Measurements from ENCODE around the gene OSBPL2. TPM values are rescaled to one million over a fixed set of nuclear protein-coding genes. Genes with fewer than 3 reads are reported as not detected.

The OSBPL2 gene
- total RNA-seq, 1 donor from 2014 or later = 25.8 TPM

DNA sequence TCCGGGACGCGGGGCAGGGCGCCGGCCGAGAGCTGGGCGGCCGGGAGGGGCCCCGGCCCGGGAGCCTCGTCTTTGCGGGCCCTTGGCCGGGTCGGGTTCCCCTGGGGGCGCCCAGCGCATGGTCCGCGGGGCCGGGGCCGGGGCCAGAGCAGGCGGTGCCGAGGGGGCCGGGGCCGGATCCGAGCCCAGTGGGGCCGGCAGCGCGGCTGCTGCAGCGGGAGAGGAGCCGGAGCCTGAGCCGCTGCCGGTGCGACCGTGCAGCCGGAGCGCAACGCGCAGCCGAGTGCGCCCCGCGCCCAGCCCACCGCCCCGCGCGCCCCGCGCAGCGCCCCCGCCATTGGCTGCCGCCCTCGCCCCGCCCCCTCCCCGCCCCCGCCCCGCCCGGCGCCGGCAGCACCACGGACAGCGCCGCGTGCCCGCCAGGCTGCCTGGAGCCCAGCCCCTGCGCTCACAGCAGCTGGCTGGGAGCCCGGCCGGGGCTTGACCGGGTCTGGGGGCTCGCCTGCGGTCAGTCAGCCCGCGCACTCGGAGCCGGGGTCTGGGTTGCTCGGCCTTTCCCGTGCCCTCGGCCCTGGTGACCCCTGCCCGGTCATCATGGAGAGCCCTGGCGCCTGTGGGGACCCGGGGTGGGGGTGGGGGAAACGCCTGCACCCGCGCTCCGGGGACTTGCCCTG, 18.2 kb upstream of the OSBPL2 start, which contains the start of gene HRH3:
TSS of gene HRH3 (minus strand) at position 287 of the 674 bp plus-strand sequence. CDS start 308 bp downstream, outside the sequence.
- no peak for DNase-seq (ENCODE audit: extremely low read depth, low read depth, low spot score)

DNA sequence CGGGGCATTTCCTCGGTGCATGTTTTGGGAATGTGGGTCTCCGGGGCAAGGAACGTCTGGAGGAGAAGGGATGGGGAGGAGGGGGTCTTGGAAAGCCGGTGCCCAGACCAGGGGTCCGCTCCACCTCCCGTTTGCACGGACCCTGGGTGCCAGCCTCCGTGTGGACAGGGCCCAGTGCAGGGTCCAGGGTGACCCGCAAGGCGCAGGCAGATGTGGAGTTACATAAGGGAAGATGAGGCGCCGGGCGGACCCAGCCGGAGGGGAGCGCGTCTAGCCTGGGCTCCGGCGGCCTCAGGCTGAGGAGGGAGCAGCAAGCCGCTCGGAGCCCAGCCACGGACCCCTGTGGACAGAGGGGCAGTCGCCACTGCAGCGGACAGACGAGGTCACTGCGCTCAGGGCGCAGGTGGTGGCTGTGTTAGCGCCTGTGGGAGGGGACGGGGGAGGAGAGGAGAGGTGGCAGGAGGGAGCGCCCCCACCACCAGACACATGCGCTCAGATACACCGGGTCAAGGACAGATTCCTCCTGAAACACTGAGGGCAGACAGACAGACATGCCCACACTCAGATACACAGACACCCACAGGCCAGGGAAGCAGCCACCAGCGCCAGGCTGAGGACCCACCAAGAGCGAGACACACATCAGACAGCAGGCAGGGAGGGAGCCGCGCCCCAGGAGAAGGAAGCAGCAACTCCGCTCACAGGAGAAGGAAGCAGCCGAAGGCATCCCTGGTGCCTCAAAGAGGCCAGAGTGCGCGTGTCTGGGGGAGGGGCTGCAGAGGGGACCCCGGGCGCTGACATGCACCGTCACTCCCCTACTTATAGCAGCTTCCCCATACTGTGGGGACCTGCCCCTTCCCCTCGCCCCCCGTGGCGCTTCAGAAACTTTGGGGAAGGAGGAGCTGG, 17.4 kb upstream of the OSBPL2 start:
- DNase-seq (ENCODE audit: extremely low read depth, low read depth, low spot score) = no peak

DNA sequence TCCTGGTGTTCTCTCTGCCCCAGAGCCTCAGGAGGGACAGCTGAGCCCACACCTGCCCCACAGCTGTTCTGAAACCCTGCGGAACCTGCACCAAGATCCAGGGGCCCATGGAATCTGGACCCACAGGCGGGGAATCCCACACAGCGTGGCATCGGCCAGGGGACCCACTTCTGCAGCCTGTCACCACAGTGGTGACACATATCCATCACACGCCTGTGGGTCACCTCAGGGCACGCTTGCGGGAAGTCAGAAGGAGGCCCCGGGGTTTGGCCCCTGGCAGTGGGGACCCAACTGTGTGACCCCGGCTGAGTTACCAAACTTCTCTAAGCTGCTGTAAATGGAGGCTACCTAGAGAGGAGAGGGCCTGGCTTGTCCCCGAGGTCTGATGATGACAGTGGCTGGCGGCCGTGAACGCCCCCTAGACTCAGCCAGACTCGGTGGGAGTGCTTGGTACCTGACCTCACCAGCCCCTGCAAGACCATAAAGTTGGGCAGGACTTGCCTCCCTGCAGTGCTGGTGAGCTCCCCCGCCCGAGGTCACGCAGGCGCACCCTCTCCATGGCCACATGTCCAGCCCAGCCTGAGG, 16.0 kb upstream of the OSBPL2 start:
- no peak for DNase-seq (ENCODE audit: extremely low read depth, low read depth, low spot score)

DNA sequence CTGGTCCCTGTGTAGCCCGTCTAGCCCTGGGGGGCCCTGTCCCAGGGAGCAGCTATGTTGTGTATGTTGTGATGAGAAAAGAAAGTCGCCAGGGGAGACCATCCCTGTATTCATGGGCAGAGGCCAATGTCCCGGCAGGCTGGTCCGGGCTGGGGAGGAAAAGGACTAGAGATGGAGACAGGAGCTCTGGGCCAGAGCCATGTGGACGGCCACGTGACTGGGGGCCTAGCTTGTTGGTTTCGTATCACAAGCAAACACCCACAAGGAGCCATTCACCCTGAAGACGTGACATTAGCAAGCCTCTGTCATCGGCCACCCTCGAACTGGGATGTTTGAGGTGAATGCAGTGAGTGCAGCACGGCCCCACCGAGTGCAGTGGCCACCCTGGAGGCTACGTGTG, 15.3 kb upstream of the OSBPL2 start:
- DNase-seq (ENCODE audit: extremely low read depth, low read depth, low spot score) = no peak

DNA sequence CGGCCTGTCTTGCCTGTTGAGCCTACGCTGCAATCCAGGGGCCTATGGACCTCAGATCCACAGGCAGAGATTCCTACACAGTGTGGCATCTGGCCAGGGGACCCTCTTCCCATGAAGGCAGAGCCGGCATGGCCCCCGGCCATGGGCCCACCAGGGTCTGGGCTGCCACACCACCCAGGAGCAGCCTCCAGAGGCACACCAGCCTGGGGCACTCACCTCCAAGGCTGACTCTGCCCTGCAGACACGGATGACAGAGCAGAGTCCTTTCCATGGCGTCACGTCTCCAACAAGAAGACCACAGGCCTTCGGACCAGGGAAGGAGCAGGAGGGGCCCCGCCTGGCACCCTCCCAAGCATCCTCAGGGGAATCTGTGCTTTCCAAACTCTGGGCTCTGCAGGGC, 14.8 kb upstream of the OSBPL2 start:
- no peak for DNase-seq (ENCODE audit: extremely low read depth, low read depth, low spot score)

DNA sequence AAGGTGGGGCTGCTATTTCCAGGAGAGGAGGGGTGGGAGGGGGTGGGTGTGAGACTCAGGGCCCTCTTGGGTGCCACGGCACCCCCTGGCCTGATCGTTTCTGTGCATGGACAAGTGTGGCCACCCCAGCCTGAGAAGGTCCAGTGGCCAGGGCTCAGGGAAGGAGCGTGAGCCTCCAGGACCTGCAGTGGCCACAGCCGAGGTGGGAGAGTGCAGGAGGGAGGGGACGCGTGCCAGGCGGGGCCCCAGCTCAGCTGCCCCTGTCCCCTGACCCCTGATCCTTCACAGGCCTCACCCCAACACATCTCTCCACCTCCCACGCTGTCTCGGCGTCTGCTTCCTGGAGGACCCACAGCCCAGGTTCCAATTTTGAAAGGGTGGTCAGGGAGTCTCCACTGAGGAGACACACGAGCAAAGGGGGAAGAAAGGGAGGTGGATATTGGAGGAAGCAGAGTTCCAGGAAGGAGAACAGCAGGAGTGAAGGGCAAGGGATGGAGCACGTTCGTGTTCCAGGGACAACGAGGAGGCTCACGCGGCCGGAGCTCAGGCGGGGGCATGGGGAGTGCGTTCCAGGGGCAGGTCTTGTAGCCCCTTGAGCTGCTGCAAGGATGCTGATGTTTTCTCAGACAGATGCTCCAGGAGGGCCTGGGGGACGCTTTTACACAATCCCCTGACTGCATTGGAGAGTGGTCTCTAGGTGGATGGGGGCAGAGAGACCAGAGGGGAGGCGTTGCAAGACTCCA, 14.0 kb upstream of the OSBPL2 start:
- no peak for DNase-seq (ENCODE audit: extremely low read depth, low read depth, low spot score)

DNA sequence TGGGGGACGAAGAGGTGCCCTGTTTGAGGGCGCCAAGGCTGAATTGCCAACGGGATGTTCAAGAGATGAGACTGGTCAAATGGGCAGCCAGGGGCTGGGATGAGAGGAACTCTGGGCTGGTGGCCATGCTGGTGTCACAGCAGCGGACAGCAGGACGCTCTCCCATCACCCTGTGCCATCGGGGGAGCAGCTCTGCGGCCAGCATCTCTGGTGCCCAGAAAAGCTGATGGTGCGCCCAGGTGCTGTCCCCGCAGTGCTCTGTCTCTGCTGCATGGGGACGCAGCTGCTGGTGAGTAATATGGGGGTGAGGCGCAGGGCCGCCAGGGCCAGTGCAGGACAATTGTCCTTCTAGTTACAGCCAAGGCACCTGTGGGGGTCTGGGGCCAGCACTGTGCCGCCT, 13.3 kb upstream of the OSBPL2 start:
- DNase-seq (ENCODE audit: extremely low read depth, low read depth, low spot score) = no peak

DNA sequence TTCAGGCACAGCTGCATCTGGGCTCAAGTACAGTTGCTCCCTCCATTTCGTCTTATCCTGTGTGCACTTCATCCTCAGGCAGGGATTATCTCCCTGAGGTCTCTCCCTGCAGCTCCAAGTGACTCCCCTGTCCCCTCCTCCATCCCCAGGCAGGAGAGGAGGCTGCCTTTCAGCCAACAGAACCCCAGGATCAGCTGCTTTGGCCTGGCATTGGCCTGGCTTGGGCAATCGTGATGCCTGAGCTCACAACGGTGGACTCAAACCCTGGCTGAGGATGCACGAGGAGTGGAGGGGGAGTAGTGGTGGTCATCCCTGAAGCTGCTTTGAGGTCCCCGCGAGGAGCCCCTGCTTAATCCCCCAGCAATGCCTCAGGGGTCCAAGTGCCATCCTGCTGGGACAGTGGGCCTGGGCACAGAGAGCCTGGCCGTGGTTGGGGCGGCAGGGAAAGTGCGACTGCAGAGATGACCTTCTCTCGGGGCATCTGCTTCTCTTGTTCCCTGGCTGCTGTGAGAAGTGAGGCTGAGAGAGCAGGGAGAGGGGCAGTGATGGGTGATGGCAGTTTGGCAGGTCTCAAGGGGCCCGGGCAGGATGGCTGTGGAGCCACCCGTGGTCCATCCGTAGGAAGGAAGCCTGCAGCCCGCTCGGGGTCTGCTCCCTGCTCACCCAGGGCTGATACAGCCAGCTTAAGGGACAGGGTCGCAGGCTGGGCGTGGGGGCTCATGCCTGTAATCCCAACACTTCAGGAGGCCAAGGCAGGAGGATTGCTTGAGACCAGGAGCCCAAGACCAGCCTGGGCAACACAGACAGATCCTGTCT, 12.3 kb upstream of the OSBPL2 start:
- no peak for DNase-seq (ENCODE audit: extremely low read depth, low read depth, low spot score)

DNA sequence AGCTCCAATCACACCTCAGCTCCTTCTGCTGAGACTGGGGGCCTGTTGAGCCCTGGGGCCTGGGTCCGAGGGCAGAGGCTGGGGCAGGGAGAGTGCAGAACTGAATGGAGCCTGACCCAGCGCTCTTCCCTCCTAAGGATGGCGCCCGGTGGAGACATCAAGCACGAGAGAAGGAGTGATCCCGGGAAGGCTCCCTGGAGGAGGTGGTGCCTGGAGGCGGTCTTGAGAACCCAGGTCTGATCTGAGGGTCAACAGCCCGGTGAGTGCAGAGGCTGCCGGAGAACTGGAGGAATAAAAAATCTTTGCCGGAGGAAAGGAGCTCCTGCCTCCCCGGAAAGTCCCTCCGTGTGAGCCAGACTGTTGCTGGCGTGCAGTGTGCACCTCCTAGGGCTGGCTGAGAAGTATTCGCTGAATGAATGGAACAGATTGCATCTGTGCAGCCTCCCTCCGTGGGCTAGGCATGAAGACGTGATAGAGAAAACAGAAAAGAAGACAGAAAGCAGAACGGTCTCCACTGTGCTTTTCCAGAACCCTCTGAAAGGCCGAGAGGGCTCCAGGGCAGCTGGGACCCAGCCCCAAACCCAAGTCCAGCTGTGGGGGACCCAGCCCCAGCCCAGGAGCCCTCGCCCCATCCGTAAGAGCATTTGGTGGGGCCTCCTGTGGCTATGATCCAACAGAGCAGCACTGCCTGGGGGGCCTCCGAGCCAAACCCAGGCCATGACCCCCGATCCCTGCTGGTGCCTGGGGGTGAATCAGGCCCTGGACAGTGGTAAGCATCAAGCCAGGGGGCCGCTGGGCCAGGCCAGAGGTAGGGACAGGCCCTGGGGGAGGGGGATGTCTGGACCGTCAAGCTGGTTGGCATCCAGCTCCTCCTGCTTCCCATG, 11.4 kb upstream of the OSBPL2 start:
- no peak for DNase-seq (ENCODE audit: extremely low read depth, low read depth, low spot score)

DNA sequence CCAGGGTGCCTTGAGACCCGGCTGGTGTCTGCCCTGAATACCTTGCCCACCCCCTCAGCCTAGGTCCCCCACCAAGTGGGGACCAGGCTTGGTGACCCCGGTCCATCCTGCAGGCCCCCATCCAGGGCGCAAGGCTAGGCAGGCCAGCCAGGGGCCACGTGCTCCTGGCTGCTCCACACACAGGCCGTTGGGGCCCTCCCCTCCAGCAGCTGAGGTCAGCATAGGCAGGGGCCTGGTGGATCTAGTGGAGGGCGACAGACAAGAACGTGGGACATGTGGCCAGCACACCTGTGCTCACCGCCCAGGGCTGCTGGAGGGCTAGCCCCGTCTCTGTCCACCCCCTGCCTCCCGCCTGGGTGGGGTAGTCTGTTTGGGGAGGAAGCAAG, 10.7 kb upstream of the OSBPL2 start:
- DNase-seq (ENCODE audit: extremely low read depth, low read depth, low spot score) = no peak

DNA sequence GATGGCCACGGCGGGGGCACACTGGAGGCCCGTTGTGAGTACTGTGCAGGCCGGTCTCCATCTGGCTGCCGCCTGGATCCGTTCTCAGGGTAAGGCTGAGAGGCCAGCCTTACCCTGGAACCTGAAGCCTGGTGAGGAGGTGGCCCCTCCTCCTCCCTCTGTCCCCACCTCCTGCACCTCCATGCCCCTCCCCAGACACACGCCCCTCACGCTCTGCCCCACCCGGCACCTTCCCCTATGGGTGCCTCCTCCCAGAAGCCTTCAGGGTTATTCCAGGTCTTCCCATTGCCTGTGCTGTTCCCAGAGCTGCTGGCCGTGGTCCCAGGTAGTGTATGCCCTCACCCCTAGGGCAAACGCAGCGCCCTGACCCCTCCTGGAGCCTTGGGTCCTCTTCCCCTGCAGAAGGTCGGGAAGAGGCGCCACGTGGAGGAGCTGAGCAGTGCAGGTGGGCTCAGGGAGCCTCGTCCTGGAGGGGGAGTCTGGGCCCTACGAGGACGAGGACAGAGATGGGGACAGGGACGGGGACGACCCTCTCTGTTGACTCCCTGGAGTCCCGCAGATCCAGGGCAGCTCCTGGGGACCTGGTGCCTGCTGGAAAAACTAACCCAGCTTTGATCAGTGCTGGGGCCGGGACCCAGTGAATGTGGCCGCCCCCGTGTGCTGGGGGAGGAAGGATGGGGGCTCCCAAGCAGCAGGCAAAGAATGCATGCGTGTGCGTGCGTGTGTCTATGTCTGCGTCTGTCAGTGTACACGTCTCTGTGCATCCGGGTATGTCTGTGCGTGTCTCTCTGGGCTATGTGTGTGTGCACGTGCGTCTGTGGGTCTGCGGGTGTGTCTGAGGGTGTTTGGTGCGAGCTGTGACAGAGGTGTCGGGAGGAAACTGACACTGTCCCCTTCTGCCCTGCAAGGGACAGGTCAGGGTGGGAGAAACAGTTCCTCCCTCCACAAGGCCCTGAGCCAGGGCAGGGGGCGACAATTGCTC, 10.1 kb upstream of the OSBPL2 start:
- no peak for DNase-seq (ENCODE audit: extremely low read depth, low read depth, low spot score)

DNA sequence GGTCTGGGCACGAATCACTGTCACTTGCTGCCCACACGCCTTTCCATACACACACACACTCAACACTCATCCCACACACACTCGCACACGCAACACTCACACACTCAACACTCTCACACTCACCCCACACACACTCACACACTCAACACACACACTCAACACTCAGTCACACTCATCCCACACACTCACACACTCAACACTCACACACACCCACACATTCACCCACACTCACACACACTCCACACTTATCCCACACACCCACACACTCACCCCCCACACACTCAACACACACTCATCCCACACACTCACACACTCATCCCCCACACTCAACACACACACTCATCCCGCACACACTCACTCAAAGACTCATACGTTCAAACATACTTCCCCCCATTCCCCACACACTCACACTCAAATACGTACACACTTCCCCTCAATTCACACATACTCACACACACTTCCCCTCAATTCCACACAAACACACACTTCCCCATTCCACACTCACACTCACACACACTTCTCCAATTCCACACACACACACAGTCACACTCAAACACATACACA, 9.3 kb upstream of the OSBPL2 start:
- no peak for DNase-seq (ENCODE audit: extremely low read depth, low read depth, low spot score)

DNA sequence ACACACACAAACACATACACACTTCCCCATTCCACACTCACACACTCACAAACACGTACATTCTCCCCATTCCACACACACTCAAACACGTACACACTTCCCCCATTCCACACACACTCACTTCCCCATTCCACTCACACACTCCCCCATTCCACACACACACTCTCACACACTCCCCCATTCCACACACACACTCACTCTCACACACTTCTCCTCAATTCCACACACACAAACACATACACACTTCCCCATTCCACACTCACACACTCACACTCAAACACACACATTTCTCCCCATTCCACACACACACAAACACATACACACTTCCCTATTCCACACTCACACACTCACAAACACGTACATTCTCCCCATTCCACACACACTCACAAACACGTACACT, 8.7 kb upstream of the OSBPL2 start:
- no peak for DNase-seq (ENCODE audit: extremely low read depth, low read depth, low spot score)

DNA sequence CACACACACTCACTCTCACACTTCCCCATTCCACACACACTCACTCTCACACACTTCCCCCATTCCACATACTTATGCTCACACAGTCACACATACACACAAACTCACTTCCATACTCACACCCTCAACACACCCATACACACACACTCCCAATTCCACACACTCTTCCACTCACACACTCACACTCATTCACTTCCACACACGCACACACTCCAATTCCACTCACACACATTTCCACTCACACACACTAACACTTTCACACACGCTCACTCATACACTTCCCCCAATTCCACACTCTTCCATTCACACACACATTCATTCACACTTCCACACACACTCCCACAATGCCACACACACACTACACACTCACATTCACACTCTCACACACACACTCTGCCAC, 8.0 kb upstream of the OSBPL2 start:
- no peak for DNase-seq (ENCODE audit: extremely low read depth, low read depth, low spot score)

DNA sequence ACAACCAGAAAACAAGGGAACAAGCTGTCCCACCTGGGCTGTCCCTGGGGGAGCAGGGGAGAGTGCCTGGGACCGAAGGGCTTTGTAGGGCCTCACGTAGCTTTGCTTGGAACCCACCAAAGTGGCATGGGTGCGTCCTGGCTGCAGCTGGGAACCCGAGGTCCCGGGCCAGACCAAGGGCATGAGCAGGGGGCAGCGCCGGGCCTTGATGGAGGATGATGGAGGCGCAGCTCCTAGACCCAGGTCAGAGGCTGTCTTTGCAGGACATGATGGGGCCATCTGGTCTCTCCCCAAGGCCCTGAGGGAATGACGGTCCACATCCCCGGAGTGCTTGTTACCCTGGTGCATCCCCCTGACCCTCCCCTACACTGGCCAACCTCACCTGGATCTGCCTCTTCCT, 7.6 kb upstream of the OSBPL2 start:
- DNase-seq (ENCODE audit: extremely low read depth, low read depth, low spot score) = no peak

DNA sequence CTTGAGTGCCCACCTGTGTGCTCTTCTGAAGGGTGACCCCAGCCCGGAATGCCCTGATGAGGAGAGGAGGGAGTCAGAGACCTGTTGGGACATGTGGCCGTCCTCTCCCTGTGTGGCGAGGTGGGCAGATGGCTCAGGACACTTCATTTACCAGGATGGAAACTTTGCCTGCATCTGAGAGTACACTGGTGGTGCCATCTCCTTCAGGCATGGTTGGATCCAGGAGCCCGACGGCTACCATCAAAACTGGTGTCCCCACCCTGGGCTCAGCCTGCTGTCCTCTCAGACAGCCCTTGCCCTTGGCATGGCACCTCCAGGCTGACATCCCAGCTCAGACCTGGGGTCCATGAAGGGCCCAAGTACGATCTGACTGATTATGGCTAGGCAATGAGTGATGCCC, 7.0 kb upstream of the OSBPL2 start:
- no peak for DNase-seq (ENCODE audit: extremely low read depth, low read depth, low spot score)

DNA sequence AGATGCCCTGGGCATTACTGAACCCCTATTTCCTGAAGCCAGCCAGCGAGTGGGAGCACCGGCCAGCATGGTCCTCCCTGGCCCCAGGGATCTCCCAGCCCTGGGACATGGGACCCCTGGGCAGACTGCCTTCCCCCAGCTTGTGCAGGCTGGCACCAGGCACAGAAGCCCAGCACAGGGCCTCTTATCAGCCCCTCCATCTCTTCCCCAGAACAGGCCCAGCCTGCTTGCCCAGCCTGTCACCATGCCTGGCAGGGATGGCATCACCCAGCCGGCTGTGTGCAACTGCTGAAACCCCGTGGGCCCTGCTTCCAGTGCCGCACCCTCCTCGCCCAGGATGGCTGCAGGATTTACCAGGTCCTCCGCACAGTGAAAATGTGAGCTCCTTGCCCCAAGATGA, 6.1 kb upstream of the OSBPL2 start:
- no peak for DNase-seq (ENCODE audit: extremely low read depth, low read depth, low spot score)

Measured in glomerular endothelial cell (primary cell).